ENCODE data around the gene XPC. TPM values are rescaled to one million over a fixed set of nuclear protein-coding genes. Genes with fewer than 3 reads are reported as not detected.

XPC gene
- total RNA-seq, 1 experiment from 2014 or later, result 24.3 TPM

DNA sequence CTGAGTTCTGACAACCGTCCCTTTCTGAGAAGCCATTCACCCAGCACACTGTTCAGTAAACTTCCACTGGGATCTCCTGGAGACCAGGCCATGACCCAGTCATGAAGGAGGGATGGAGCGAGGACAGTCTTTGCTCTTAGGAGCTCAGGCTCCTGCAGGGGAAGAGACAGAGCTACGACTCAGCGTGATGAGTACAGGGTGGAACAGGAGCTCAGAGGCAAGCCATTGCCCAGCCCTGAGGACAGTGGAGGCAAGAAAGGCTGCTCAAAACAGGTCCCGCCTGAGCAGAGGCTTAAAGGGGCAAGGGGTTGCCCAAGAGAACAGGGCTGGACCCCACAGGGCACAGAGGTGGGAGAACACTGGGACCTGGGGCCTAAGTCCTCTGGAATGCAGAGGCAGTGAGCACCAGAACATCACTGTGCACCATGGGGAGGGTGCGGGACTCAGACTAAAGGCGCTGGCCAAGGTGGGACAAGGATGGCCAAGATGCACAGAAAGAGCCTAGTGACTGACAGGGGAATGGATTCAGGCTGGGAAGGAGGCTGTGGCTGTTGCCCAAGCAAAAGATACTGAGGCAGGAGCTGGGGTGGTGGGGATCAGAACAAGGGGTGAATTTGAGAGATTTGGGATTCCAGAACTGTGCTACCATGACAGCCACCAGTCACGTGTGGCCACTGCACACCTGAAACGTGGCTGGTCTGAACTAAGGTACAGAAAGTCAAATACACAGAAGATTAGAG, 27.7 kb downstream of the XPC start:
- Mint-ChIP-seq H3K27me3 (ENCODE audit: unreplicated experiment) (no peaks in the 10 kb centered on the region), H3K36me3 (ENCODE audit: insufficient read depth, unreplicated experiment) (peaks cover 50% of the 10 kb centered on the region), H3K4me3 (ENCODE audit: low read depth, unreplicated experiment) (no peak overlapping the region), H3K4me1 (ENCODE audit: low read depth, unreplicated experiment) (no peaks in the 10 kb centered on the region), H3K9me3 (ENCODE audit: low read depth, unreplicated experiment) (no peaks in the 10 kb centered on the region), H3K27ac (ENCODE audit: unreplicated experiment) (no peak overlapping the region)
- CTCF ChIA-PET, result no interaction called here
- intact Hi-C loops (cut with micrococcal nuclease; ENCODE audit: unreplicated experiment), result no loop called here
- no TSS peak for BruUV-seq (replicated peaks)
- DNase-seq, result no peak
- TF ChIP-seq, protein P1, sequence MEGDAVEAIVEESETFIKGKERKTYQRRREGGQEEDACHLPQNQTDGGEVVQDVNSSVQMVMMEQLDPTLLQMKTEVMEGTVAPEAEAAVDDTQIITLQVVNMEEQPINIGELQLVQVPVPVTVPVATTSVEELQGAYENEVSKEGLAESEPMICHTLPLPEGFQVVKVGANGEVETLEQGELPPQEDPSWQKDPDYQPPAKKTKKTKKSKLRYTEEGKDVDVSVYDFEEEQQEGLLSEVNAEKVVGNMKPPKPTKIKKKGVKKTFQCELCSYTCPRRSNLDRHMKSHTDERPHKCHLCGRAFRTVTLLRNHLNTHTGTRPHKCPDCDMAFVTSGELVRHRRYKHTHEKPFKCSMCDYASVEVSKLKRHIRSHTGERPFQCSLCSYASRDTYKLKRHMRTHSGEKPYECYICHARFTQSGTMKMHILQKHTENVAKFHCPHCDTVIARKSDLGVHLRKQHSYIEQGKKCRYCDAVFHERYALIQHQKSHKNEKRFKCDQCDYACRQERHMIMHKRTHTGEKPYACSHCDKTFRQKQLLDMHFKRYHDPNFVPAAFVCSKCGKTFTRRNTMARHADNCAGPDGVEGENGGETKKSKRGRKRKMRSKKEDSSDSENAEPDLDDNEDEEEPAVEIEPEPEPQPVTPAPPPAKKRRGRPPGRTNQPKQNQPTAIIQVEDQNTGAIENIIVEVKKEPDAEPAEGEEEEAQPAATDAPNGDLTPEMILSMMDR (IDR thresholded peaks at IDR 0.05; ENCODE audit: unreplicated experiment), result no peak

DNA sequence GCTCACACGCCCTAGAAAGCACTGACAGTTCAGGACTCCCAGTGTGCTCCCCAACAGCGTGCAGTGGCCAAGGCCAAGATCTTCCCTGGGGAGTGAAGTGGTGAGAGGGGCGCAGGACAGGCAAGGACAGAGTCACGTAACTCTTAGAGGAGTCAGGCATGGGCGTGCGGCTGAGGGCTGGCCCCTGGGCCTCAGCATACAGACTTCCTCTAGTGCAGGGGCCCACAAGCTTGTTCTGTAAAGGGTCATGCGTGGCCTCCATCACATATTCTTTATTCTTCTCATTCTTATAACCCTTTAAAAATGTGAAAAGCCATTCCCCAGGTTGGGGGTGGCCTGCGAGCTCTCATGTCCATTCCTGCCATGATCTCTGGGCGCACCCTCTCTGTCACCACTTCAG, 28.3 kb downstream of the XPC start:
- Mint-ChIP-seq H3K27ac (ENCODE audit: unreplicated experiment) (no peak overlapping the region), H3K9me3 (ENCODE audit: low read depth, unreplicated experiment) (no peaks in the 10 kb centered on the region), H3K4me3 (ENCODE audit: low read depth, unreplicated experiment) (no peak overlapping the region), H3K36me3 (ENCODE audit: insufficient read depth, unreplicated experiment) (peaks cover 54% of the 10 kb centered on the region), H3K4me1 (ENCODE audit: low read depth, unreplicated experiment) (peaks cover 5% of the 10 kb centered on the region), H3K27me3 (ENCODE audit: unreplicated experiment) (no peaks in the 10 kb centered on the region)
- DNase-seq, result no peak
- no TSS peak for BruUV-seq (replicated peaks)
- intact Hi-C loops (cut with micrococcal nuclease; ENCODE audit: unreplicated experiment), result no loop called here
- CTCF ChIA-PET, result no interaction called here
- TF ChIP-seq, protein P1 (IDR thresholded peaks at IDR 0.05; ENCODE audit: unreplicated experiment), result no peak

DNA sequence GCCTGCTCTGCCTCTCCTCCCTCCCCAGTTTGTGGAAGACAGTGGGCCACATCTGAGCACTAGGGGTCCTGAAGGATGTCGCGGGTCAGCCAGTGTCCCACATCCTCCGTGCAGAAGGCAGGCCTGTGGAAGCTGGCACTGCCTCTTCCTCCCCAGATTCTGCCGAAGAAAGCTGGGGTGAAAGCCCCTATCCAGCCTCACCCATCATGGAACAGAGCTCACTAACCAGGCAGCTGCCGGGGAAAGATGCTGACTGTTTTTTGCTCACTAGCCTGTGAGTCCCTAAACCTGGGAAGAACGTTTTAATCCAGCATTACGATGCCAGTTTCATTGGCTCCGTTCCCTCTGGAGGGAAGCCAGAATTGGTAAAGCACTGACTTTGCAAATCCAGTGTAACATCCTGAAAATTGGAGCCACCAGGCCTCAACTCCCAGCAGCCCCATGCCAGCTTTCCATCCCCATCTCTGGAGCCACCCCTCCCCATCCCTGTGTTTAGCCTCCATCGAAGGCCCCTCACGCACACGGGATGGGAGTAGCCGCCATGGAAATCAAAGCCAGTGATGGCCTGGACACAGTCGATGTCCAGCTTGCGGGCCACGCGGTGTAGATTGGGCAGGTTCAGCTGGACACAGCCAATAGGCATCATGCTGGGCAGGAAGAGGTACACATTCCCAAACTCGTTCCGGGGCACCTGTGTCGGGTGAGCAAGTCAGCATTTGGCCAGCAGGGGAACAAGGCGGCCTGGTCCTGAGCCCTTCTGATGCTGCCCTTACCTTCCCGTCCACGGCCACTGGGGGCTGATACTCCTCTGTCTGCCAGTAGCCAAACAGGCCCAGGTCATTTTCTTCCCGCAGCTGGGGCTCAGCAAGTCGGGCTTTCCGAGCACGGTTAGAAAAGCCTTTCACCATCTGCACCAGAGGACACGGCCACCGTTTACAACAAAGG, 30.1 kb downstream of the XPC start:
- peak; percentile 17 for DNase-seq
- H3K36me3 Mint-ChIP-seq (ENCODE audit: insufficient read depth, unreplicated experiment), result peaks cover 59% of the 10 kb centered on the region
- no peaks in the 10 kb centered on the region for H3K27me3 Mint-ChIP-seq (ENCODE audit: unreplicated experiment)
- no peak overlapping the region for H3K4me3 Mint-ChIP-seq (ENCODE audit: low read depth, unreplicated experiment)
- TF ChIP-seq, protein P1 (IDR thresholded peaks at IDR 0.05; ENCODE audit: unreplicated experiment), result no peak
- CTCF ChIA-PET, result interaction anchor here (0.7 kb wide), 1 partner anchor 99 kb away, joined by 3 read pairs; no protein-coding TSS in a partner anchor
- H3K4me1 Mint-ChIP-seq (ENCODE audit: low read depth, unreplicated experiment), result peaks cover 17% of the 10 kb centered on the region
- intact Hi-C loops (cut with micrococcal nuclease; ENCODE audit: unreplicated experiment), result no loop called here
- no TSS peak for BruUV-seq (replicated peaks)
- H3K9me3 Mint-ChIP-seq (ENCODE audit: low read depth, unreplicated experiment), result no peaks in the 10 kb centered on the region
- H3K27ac Mint-ChIP-seq (ENCODE audit: unreplicated experiment), result no peak overlapping the region

DNA sequence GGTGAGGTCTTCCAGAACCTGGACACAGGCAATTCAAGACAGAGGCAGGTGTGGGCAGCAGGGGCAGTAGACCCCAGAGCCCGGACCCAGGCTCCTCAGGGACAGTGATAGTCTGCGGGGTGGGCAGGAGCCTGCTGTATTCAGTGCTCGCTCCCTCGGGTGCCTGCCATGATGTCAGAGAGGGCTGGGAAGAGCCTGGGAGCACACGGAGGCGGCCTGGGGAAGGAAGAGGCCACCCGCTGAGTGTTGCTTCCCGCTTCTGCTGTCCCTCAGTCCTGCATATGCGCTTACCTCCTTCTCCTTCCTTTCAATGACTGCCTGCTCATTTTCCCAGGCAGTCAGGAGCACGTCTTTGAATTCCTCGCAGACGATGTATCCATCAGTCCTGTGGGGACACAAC, 30.8 kb downstream of the XPC start:
- CTCF ChIA-PET, result no interaction called here
- no peaks in the 10 kb centered on the region for H3K9me3 Mint-ChIP-seq (ENCODE audit: low read depth, unreplicated experiment)
- H3K27ac Mint-ChIP-seq (ENCODE audit: unreplicated experiment), result no peak overlapping the region
- peaks cover 55% of the 10 kb centered on the region for H3K36me3 Mint-ChIP-seq (ENCODE audit: insufficient read depth, unreplicated experiment)
- no TSS peak for BruUV-seq (replicated peaks)
- no peak overlapping the region for H3K4me3 Mint-ChIP-seq (ENCODE audit: low read depth, unreplicated experiment)
- TF ChIP-seq, protein P1 (IDR thresholded peaks at IDR 0.05; ENCODE audit: unreplicated experiment), result no peak
- DNase-seq, result no peak
- peaks cover 17% of the 10 kb centered on the region for H3K4me1 Mint-ChIP-seq (ENCODE audit: low read depth, unreplicated experiment)
- intact Hi-C loops (cut with micrococcal nuclease; ENCODE audit: unreplicated experiment), result no loop called here
- H3K27me3 Mint-ChIP-seq (ENCODE audit: unreplicated experiment), result no peaks in the 10 kb centered on the region

Data from Calu3 (cell line).